ENCODE data around the gene TRIM17. TPM values are rescaled to one million over a fixed set of nuclear protein-coding genes. Genes with fewer than 3 reads are reported as not detected.

Gene TRIM17
- total RNA-seq, 1 experiment from 2014 or later = not detected

DNA sequence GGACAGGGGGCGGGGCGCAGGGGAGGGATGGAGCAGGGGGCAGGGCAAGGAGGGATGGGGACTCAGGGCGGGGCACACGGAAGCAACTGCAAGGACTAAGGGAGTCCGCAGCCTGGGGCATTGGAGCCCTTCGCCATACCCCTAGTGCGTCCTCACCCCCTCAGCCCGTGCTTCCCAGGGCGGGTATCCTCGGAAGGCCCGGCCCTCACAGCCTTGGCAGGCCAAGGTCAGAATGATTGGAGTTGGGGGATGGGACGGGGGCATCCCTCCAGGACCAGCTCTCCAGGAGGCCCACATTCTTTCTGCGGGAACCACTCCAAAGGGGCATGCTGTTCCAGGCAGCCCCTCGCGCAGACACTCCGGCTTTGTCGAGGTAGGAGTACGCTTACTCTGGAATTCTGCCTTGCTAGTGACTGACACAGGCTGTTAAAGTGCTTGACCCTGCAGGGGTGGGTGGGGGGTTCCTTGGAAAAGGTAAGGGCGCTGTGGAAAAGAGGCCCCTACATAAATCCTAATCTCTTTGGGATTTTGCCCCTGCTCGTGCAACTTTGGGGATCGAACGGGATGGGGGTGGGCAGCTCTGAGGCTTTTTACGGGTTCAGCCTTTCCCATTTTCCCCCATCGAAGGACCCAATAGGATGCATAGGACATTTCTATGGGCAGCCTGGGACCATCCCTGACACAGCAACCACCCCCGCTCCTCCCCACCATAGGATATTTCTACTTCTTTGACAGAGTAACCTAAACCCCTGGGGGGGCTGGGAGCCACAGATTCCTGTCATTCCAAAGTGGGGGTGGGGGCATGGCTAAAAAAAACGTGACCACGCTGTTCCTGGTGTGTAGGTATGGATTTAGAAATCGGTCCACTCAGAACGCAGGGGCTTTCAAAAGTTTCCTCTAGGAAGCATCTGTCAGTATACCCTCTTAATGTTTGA, 9.3 kb downstream of the TRIM17 start:
- in situ Hi-C loops (cut with HindIII; ENCODE audit: low sequenced_read_pairs) = no loop called here
- DNase-seq (ENCODE audit: low spot score) = no peak

GRCh38 chr1:228405979-228406228, 10.8 kb downstream of the TRIM17 start:
- in situ Hi-C loops (cut with HindIII; ENCODE audit: low sequenced_read_pairs) = no loop called here
- DNase-seq (ENCODE audit: low spot score) = no peak

- in situ Hi-C loops (cut with HindIII; ENCODE audit: low sequenced_read_pairs) = no loop called here
- no peak for DNase-seq (ENCODE audit: low spot score)
Measured at GRCh38 chr1:228405200-228405978, 11.3 kb downstream of the TRIM17 start.

DNA sequence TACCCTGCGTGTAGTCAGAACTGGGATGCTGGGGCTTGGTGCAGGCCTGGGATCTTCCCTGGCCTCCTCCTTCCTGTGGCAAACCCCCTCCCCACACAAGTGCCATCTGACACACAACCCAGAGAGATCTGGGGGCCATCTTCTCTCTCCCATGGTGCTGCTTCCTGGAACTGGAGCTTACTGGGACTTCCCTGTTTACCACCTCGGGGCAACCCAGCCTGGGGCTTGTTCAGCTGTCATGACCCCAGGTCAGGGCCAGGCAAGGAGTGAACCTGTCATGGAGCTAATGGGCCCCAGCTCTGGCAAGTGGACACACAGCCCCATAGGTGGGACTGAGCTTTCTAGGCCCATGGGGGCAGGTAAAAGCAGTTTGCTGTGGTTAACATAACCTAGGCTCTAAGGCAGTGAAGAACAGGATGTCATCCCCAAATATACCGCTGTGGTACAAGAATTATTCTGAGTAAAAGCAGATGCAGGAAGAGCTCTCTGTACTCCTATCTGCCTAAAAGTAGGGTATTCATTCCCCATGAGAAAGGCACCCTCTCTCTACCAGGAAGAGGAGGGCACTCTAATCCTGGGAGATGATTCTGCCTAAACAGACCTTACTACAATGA, 12.4 kb downstream of the TRIM17 start:
- in situ Hi-C loops (cut with HindIII; ENCODE audit: low sequenced_read_pairs) = no loop called here

DNA sequence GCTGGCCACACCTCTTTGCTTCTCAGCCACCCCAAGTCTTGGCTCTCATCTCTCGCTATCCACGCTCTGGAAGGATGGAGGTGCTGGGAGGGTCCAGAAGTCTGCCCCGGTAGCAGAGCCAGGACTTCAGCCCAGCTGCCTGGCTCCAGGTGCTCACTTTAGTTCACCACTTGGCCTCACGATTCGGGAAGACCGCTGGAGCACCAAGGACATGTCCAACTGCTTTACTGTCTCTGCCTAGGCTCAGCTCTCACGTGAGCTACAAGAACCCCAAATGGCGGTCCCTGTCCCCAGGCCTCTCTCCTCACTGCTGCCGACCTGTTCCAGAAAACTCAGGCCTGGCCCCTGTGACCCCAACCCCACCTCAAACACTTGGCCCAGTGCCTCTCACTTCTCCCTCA, 13.4 kb downstream of the TRIM17 start:
- in situ Hi-C loops (cut with HindIII; ENCODE audit: low sequenced_read_pairs) = no loop called here
- DNase-seq (ENCODE audit: low spot score) = no peak

More for the DNA sequence above, 12.4 kb downstream of the TRIM17 start:
- no peak for DNase-seq (ENCODE audit: low spot score)

DNA sequence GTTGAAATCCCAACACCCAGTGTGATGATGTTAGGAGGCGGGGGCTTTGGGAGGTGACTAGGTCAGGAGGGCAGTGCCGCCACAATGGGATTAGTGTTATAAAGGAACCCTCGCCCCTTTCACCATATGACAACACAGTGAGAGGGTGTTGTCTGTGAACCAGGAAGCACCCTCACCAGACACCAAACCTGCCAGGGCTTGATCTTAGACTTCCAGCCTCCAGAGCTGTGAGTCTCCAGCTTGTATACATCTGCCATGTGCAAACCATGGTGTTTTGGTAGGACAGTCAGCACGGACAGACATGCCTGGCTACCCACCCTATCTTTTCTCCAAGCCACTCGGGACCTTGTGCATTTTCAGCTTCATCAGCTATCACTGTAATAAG, 14.0 kb downstream of the TRIM17 start:
- in situ Hi-C loops (cut with HindIII; ENCODE audit: low sequenced_read_pairs) = no loop called here
- no peak for DNase-seq (ENCODE audit: low spot score)

- no peak for DNase-seq (ENCODE audit: low spot score)
- in situ Hi-C loops (cut with HindIII; ENCODE audit: low sequenced_read_pairs) = no loop called here
Measured at GRCh38 chr1:228401782-228402640, 14.7 kb downstream of the TRIM17 start.

DNA sequence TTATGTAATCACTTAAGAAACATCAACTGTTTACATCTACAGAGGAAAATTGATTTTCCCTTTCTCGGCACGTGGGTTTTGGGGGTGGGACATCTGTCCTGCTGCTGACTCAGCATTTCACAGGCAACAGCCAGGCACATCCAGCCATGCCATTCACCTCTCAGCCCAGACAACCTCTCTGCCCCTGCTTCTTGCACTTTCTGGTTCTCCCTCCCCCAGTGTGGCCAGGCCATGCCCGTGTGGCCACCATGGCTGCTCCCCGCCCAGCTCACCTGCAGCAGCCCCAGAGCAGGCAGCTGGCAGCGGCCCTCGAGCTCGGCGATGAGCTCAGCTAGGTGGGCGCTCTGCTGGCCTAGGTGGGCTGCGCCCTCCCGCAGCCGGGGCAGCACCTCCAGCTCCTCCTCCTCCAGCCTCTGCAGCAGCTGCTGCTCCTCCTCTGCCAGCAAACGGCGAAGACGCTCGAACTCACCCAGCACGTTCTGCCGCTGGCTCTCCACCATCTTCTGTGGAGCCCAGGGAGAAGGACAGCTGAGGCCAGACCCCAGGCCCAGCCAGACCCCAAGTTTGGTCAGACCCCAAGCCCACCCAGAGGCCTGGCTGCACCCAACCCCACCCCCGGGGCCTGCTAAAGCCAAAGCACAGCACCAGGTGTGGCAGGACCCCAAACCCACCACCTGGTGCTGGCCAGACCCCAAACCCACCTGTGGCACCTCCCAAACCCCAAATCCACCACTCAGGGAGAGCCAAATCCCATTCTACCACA, 15.8 kb downstream of the TRIM17 start:
- in situ Hi-C loops (cut with HindIII; ENCODE audit: low sequenced_read_pairs) = no loop called here
- no peak for DNase-seq (ENCODE audit: low spot score)

DNA sequence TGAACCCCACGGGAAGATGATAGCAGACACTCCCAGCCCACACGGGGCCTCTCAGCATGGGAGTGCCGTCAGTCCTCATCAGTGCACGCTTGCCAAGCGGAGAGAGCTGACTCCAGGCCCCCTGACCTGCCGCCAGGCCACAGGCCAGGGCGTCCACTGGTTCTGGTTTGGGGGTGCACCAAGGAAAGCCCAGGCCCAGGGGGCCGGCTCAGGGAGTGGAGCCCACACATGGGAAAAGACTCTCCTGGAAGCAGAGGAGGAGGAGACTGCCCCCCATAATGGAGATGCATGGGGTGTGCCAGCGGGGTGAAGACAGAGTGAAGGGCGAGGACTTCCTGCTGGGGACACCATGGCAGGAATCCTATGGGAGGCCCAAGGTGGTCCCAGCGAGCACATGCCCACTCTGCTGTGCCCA, 16.4 kb downstream of the TRIM17 start:
- in situ Hi-C loops (cut with HindIII; ENCODE audit: low sequenced_read_pairs) = no loop called here
- no peak for DNase-seq (ENCODE audit: low spot score)

DNA sequence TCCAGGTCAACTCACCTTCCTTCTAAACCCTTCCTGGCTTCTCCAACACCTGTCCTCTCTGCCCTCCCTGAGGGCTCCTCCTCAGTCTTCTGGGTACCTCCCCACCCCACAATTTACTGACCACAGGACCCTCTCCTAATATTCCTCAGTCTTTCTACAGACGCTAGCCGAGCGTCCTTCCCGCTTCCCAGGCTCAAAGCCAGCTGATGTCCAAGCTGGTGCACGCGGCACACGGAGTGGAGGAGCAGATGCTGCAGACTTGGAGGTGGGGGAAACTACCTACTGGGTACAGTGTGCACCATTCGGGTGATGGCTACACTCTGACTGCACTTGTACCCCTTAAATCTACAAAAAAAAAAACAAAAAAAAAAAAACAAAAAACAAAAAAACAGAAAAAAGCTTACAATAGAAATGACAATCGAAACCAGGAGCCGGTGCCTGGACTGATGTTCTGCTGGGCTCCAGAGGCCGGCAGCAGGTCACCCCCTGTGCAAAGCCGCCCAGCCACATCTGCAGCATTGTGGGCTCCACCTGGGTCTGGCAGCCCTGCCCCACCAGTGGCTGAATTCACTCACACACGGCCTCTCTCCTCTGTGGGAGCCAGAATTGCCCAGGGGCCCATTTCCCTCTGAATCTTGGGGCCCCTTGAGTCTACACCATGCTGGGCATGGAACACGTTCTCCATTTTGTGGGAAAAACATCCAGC, 17.0 kb downstream of the TRIM17 start:
- in situ Hi-C loops (cut with HindIII; ENCODE audit: low sequenced_read_pairs) = no loop called here
- DNase-seq (ENCODE audit: low spot score) = no peak

DNA sequence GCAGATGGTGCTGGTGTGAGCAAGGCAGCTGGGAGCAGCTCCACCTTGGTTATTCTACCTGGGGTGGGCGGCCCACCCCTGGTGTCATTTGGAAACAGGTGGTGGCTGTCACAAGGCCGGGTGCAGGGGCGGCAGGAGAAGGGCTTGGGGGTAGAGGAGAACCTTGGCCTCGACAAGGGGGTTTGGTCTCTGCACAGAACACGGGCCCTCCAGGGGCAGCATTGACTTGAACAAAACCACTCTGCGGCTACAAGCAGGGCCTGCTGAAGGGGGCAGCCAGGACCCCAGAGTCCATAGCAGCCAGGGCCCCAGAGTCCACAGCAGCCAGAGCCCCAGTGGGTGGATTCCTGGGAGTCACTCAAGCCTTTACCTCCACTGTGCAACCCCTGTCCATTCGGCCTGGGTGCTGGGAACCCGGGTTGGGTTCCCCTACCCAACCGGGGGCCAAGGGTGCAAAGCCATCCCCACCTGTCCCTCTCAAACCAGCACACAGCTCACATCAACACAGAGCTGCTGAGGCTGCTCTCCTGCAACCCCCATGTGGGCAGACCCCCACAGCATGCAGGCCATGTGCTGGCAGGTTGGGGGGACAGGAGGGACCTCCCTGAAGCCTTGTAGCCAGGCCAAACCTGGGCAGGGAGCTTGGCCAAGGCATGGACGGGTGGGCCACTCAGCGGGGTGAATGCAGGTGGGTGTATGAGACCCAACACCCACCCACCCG, 17.8 kb downstream of the TRIM17 start:
- in situ Hi-C loops (cut with HindIII; ENCODE audit: low sequenced_read_pairs) = no loop called here
- DNase-seq (ENCODE audit: low spot score) = no peak

GRCh38 chr1:228397966-228398365, 18.7 kb downstream of the TRIM17 start:
- no peak for DNase-seq (ENCODE audit: low spot score)

GRCh38 chr1:228396770-228397662, 19.6 kb downstream of the TRIM17 start:
- no peak for DNase-seq (ENCODE audit: low spot score)
- in situ Hi-C loops (cut with HindIII; ENCODE audit: low sequenced_read_pairs) = no loop called here

More at GRCh38 chr1:228397966-228398365, 18.7 kb downstream of the TRIM17 start:
- in situ Hi-C loops (cut with HindIII; ENCODE audit: low sequenced_read_pairs) = no loop called here

DNA sequence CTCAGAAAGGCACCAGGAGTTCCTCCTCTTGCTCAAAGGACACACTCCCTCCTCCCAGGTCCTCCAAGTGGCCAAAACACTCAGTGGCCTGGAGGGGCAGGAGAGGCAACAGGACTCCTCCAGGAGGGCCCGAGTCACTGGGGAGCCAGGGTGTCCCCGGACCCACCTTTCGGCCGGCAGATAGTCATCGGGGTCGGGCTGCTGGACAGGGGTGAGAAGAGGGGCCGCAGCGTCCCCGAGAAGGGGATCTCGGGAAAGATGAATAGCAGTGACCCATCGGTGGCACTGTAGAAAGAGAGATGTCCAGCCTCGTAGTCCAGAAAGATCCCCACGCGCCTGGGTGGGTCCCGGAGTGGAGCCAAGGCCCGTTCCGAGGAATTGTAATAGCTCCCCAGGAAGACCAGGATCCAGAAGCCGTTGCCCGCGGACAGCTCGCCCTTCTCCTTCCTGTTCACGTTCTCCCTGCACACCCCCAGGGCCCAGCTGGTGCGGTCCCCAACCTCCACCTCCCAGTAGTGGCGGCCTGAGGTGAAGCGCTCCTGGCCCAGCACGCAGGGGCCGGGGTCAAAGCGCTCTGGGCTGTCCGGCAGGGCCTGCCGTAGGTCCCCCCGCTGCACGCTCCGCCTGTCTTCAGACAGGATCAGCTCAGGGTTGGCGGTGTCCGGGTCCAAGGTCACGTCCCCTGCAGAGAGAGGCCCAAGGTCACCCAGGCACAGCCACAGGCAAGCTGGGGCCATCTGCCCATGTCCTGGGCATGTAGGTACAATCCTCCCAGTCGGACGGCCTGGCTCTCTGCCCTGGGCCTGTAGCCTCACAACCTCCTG, 21.9 kb downstream of the TRIM17 start:
- DNase-seq (ENCODE audit: low spot score) = no peak
- in situ Hi-C loops (cut with HindIII; ENCODE audit: low sequenced_read_pairs) = no loop called here

DNA sequence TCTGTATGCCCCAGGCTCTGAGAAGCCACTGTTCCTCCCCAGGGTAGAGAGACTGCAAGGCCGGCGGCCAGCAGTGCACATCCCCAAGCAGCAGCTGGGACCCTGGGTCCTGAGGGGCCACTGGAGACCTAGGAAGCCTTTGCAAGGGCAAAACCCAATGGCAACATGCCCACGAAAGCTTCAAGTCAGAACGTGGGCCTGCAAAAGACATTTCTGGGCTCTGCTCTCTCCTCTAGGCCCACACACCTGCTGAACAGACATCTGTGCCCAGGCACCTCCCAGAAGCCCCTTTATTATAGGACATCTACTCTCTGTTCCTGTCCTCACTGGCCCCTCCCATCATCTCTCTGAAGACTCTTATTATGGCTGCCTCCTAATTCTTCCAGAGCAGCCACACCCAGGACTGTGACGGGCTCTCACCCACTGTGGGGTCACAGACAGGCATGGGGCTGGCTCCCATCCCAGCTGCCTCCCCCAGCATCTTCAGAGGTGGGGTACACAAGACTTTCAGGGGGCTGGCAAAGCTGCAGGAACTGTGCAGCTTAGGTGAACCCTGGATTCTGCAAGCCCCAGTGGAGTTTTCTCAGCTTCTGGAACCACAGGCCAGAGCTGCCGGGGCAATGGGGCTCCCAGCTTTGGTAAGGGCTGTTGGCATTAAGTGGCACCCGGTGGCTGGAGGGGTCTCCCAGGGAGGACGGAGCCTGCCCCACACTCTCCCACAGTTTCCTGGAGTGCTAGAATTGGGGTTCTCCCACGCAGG, 22.7 kb downstream of the TRIM17 start:
- in situ Hi-C loops (cut with HindIII; ENCODE audit: low sequenced_read_pairs) = no loop called here
- no peak for DNase-seq (ENCODE audit: low spot score)

Data from G401 (cell line).